ENCODE measurements around the gene IGF2. TPM values are rescaled to one million over a fixed set of nuclear protein-coding genes. Genes with fewer than 3 reads are reported as not detected.
A peak's percentile ranks its signal among the peaks of the same experiment; 100 is the strongest.

The IGF2 gene
- total and polyA plus RNA-seq, 2 donors (not counting 3 experiments of a cell fraction or from before 2014, with no cell fraction given), result 5.7 to 21.0 TPM

GRCh38 chr11:2098691-2099515, 40.3 kb downstream of the IGF2 start:
- BruUV-seq (replicated peaks), result no TSS peak
- no peak overlapping the region for H2AFZ ChIP-seq (ENCODE audit: low read depth, low read length)
- POLR2A ChIA-PET, result interaction anchor here (2.5 kb wide), 1 partner anchor 10 kb away, joined by 9 read pairs; no protein-coding TSS in a partner anchor
- no peak for FAIRE-seq
- CTCF ChIA-PET, result interaction anchor here (0.8 to 2.5 kb wide), 3 partner anchors 52 to 217 kb away, joined by 3 to 18 read pairs (median 3); no protein-coding TSS in a partner anchor
- H3K9me1 ChIP-seq (replicated peaks; ENCODE audit: control insufficient read depth, extremely low read depth, insufficient read depth, low read length), result no peaks in the 10 kb centered on the region
- TF ChIP-seq JUN (IDR thresholded peaks at IDR 0.05; ENCODE audit: borderline replicate concordance, insufficient read depth, insufficient read length, low read depth) (no peak), FOS (IDR thresholded peaks at IDR 0.05; ENCODE audit: borderline replicate concordance, insufficient read depth, low read length) (no peak), POLR2AphosphoS5 (IDR thresholded peaks at IDR 0.05; ENCODE audit: insufficient read depth, low read depth, low read length) (no peak), EZH2 (IDR thresholded peaks at IDR 0.05; ENCODE audit: borderline replicate concordance, low read depth, low read length, severe bottlenecking) (no peak), CTCF (IDR thresholded peaks at IDR 0.05; ENCODE audit: extremely low read depth in 1 of 2, insufficient read depth in 1 of 2, low read depth in 1 of 2, low read length in 2 of 2) (no peak), POLR2A (IDR thresholded peaks at IDR 0.05; ENCODE audit: low read depth, low read length) (no peak), GATA2 (IDR thresholded peaks at IDR 0.05; ENCODE audit: insufficient read depth, insufficient read length, low read depth, low read length) (no peak), MYC (IDR thresholded peaks at IDR 0.05; ENCODE audit: low read depth, low read length) (no peak)
- TF ChIP-seq, protein P1, sequence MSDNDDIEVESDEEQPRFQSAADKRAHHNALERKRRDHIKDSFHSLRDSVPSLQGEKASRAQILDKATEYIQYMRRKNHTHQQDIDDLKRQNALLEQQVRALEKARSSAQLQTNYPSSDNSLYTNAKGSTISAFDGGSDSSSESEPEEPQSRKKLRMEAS (IDR thresholded peaks at IDR 0.05; ENCODE audit: insufficient read depth, insufficient read length), result no peak
- DNase-seq (ENCODE audit: low read depth, low spot score), result no peak
- H3K9me3 ChIP-seq (replicated peaks; ENCODE audit: control insufficient read depth, insufficient read depth, low read length), result no peaks in the 10 kb centered on the region
- no peak overlapping the region for H3K4me2 ChIP-seq (ENCODE audit: insufficient read depth, low read length)
- dilution Hi-C loops (cut with MboI; ENCODE audit: extremely low pct_ligation_motif_present, low sequenced_read_pairs) (no loop called here), intact Hi-C loops (cut with micrococcal nuclease) (no loop called here)
- no peaks in the 10 kb centered on the region for H4K20me1 ChIP-seq (replicated peaks; ENCODE audit: control insufficient read depth, extremely low read depth, insufficient read depth, low read length)
- no peaks in the 10 kb centered on the region for H3K79me2 ChIP-seq (ENCODE audit: control insufficient read depth, insufficient read depth, low read length)
- H3K36me3 ChIP-seq (ENCODE audit: control insufficient read depth in 2 of 2, extremely low read depth in 1 of 2, insufficient read depth in 2 of 2, low read length in 2 of 2), result no peaks in the 10 kb centered on the region
- peaks cover 35% of the 10 kb centered on the region for H3K4me1 ChIP-seq (ENCODE audit: control insufficient read depth, extremely low read depth, insufficient read depth, low read length)
- H3K27me3 ChIP-seq (ENCODE audit: control insufficient read depth in 2 of 2, insufficient read depth in 2 of 2, low read length in 2 of 2), result no peaks in the 10 kb centered on the region
- H3K27ac ChIP-seq (ENCODE audit: insufficient read depth, low read depth, low read length), result peak overlapping the region; percentile 41
- H3K4me3 ChIP-seq (replicated peaks in 1 of 3; ENCODE audit: insufficient read depth in 1 of 3, low read depth in 1 of 3, low read length in 3 of 3), result no peak overlapping the region
- H3K9ac ChIP-seq (replicated peaks; ENCODE audit: extremely low read depth, insufficient read depth, low read length), result no peak overlapping the region
